C4-2B (cell line): Measurements from ENCODE around the gene GMPR2.

ENCODE experiments used
- ZFX ChIP-seq: fragments of 450-650 bp; IDR thresholded peaks from 2 replicates; pipeline ENCODE4 v1.6.1; 2017
- TF ChIP-seq, protein P1 (sequence below): fragments of 450-650 bp; conservative IDR thresholded peaks from 2 replicates; pipeline ENCODE4 v1.5.1; 2017; ENCODE audit warnings: mild to moderate bottlenecking

DNA sequence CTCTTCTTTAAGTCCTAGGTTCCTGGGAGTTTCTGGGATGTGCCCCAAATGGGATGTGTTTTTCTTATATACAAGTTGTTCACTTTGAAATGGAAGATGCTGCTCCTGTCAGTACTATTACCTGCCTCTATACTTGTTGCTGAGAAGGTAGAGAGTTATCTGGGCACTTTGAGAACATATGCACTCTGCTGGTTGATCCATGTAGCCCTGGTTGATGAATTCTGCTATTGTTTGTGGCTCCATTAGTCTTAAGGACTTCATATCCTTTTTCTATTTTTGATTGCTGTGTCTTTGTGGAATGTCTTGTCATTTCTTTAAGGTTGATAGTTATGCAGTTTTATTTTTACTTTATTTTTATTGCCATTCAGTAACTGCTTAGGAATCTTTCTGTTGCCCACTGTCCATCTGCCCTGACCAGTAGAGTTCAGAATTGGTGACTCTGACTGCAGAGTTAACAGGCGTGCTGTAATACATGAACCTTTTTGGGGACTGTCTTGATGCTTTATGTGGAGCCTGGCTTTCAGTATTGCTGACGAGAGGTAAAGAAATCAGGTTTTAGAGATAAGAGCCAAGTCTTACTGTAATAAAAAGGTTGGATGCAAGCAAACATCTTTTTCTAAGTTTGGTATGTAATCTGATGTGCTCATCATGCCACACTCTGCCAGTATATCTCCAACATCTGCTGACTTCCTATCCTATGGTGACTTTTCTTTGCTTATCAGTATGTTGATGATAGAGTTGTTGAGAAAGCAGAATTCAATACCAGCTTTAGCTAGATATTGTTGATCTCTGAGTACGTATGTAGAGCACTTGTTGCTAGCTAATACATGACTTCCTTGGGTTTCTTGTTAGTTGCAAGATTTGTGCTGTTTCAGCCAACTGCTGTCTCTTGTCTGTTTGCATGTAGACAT is 1.6 kb downstream of the GMPR2 start:
- TF ChIP-seq, protein P1, sequence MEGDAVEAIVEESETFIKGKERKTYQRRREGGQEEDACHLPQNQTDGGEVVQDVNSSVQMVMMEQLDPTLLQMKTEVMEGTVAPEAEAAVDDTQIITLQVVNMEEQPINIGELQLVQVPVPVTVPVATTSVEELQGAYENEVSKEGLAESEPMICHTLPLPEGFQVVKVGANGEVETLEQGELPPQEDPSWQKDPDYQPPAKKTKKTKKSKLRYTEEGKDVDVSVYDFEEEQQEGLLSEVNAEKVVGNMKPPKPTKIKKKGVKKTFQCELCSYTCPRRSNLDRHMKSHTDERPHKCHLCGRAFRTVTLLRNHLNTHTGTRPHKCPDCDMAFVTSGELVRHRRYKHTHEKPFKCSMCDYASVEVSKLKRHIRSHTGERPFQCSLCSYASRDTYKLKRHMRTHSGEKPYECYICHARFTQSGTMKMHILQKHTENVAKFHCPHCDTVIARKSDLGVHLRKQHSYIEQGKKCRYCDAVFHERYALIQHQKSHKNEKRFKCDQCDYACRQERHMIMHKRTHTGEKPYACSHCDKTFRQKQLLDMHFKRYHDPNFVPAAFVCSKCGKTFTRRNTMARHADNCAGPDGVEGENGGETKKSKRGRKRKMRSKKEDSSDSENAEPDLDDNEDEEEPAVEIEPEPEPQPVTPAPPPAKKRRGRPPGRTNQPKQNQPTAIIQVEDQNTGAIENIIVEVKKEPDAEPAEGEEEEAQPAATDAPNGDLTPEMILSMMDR = no peak
- TF ChIP-seq ZFX = no peak
